Effector memory CD8-positive, alpha-beta T cell (primary cell): ENCODE data around the gene KCNJ16.

Experiments used
- ATAC-seq: fragments of 150-1000 bp; cut with Tn5 transposase; replicated peaks from 2 replicates; pipeline ENCODE4 v1.10.0; 2021; ENCODE audit warnings: mild to moderate bottlenecking, moderate library complexity
- DNase-seq, 3 experiments: peaks; one replicate each; pipeline ENCODE4 v3.0.0; 2021
- H3K27ac Mint-ChIP-seq, 2 donors: one replicate each; pipeline ENCODE4 v1.8.0; 2022; ENCODE audit warnings: mild to moderate bottlenecking in 2 of 2, mixed read lengths in 2 of 2, moderate library complexity in 2 of 2
- H3K27me3 Mint-ChIP-seq, 2 donors: one replicate each; pipeline ENCODE4 v1.8.0; 2022; ENCODE audit warnings: mixed read lengths in 2 of 2
- H3K36me3 Mint-ChIP-seq: one replicate; pipeline ENCODE4 v1.8.0; 2022; ENCODE audit warnings: mild to moderate bottlenecking, moderate library complexity, mixed read lengths; ENCODE audit not compliant: insufficient read depth
- H3K4me1 Mint-ChIP-seq, 2 donors: one replicate each; pipeline ENCODE4 v1.8.0; 2022; ENCODE audit warnings: low read depth in 2 of 2, mixed read lengths in 2 of 2
- H3K4me3 Mint-ChIP-seq, 2 donors: one replicate each; pipeline ENCODE4 v1.8.0; 2022; ENCODE audit warnings: mild to moderate bottlenecking in 2 of 2, mixed read lengths in 2 of 2, moderate library complexity in 2 of 2
- H3K9me3 Mint-ChIP-seq, 2 donors: one replicate each; pipeline ENCODE4 v1.8.0; 2022; ENCODE audit warnings: mixed read lengths in 2 of 2

Gene KCNJ16

DNA sequence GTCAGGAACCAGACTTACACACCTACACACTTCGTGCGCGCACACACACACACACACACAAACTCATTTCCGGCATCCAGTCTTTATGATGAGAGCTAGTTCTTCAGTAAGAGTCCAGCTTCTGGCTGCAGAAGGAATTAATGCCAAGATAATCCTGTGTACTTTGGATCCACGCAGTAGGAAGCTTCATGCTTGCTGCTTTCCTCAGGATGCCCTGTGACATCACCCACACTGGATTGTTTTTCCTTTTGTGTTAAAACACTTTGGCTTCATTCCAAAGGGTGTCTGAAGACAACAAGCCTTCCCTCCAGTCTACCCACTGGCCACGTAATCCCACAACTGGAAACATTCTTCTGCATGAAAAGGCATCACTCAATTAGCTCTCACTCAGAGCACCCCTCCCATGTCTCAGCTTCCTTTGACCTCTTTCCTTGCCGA is 35.4 kb downstream of the KCNJ16 start:
- ATAC-seq (no peak), DNase-seq (no peak)
- Mint-ChIP-seq H3K9me3 (peaks cover 0 to 6% of the 10 kb centered on the region in 2 donors), H3K27me3 (peaks cover 0 to 16% of the 10 kb centered on the region in 2 donors), H3K4me3 (no peak overlapping the region), H3K4me1 (no peaks in the 10 kb centered on the region), H3K27ac (no peak overlapping the region), H3K36me3 (no peaks in the 10 kb centered on the region)

DNA sequence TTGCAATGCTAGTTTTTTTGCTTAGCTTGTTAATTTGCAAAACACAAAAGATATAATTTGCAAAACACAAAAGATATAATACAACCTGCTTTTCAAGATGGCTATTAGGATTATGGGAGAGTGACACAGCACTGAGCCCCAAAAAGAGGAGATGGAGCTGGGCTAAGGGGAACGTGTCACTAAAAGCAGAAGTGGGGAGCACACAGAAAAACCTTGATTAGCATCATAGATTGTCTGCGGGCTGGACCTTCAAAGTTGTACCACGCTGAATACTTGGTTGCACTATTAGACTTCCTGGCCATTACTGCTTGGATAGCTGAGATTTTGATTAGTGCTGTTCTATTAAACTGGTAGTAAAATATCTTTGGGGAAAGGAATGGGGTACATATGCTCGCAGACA is 36.2 kb downstream of the KCNJ16 start:
- Mint-ChIP-seq H3K27me3 (peaks cover 0 to 16% of the 10 kb centered on the region in 2 donors), H3K4me3 (no peak overlapping the region), H3K27ac (no peak overlapping the region), H3K4me1 (no peaks in the 10 kb centered on the region), H3K36me3 (no peaks in the 10 kb centered on the region), H3K9me3 (peaks cover 0 to 6% of the 10 kb centered on the region in 2 donors)
- DNase-seq, result no peak
- no peak for ATAC-seq

DNA sequence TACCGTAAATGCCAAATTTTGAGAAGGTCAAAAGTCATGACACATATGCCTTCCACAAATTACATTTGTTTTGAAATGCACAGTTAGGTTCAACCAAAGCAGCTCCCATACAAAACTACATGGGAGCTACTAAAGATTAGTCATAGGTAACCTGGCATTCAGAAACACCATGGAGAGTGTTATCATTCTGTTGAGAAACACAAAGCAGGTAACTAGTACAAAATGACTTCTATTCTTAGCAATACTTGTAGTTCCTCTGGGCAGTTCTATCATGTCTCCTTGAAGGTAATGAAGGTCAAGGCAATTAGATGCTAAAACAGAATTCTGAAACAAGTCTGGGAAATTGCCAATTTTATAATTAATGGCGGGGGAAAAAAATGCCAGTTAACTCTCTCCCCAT is 39.4 kb downstream of the KCNJ16 start:
- Mint-ChIP-seq H3K27ac (no peak overlapping the region), H3K9me3 (peaks cover 2 to 4% of the 10 kb centered on the region in 2 donors), H3K27me3 (peaks cover 0 to 6% of the 10 kb centered on the region in 2 donors), H3K4me3 (no peak overlapping the region), H3K4me1 (no peaks in the 10 kb centered on the region), H3K36me3 (no peaks in the 10 kb centered on the region)
- ATAC-seq (no peak), DNase-seq (no peak)

DNA sequence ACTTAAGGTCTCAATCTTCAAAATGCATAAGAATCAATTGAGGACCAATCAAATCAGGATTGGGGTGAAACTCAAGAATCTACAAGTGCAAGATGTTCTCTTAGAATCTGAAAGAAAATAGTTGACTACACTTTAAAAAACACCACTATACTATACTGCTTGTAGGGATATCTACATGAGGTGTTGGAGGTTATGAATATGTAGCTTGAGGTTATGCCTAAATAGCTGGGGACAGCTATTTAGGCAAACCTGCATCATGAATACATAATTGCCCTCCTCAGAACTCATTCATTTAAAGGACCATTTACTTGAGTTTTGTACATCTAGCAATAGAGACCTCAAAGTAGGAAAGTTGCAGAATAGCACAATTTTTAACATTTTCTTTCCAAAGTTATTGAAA is 40.1 kb downstream of the KCNJ16 start:
- Mint-ChIP-seq H3K27me3 (no peaks in the 10 kb centered on the region), H3K27ac (no peak overlapping the region), H3K4me1 (no peaks in the 10 kb centered on the region)

DNA sequence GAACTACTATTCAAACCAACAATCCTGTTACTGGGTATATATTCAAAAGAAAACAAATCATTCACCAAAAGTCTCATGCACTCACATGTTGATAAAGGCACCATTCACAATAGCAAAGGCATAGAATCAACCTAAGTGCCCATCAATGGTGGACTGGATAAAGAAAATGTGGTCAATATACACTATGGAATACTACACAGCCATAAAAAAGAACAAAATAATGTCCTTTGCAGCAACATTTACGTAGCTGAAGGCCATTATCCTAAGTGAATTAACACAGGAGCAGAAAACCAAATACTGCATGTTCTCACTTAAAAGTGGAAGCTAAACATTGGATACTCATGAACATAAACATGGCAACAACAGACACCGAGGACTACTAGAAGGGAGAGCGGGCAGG is 41.9 kb downstream of the KCNJ16 start:
- ATAC-seq (no peak), DNase-seq (no peak)
- H3K36me3 Mint-ChIP-seq, result no peaks in the 10 kb centered on the region
- H3K27me3 Mint-ChIP-seq, result no peaks in the 10 kb centered on the region
- H3K9me3 Mint-ChIP-seq, result peaks cover 0 to 3% of the 10 kb centered on the region in 2 donors
- no peaks in the 10 kb centered on the region for H3K4me1 Mint-ChIP-seq
- H3K27ac Mint-ChIP-seq, result no peak overlapping the region
- H3K4me3 Mint-ChIP-seq, result no peak overlapping the region

More for the DNA sequence above, 40.1 kb downstream of the KCNJ16 start:
- Mint-ChIP-seq H3K4me3 (no peak overlapping the region), H3K36me3 (no peaks in the 10 kb centered on the region), H3K9me3 (peaks cover 0 to 2% of the 10 kb centered on the region in 2 donors)
- ATAC-seq (no peak), DNase-seq (no peak)

DNA sequence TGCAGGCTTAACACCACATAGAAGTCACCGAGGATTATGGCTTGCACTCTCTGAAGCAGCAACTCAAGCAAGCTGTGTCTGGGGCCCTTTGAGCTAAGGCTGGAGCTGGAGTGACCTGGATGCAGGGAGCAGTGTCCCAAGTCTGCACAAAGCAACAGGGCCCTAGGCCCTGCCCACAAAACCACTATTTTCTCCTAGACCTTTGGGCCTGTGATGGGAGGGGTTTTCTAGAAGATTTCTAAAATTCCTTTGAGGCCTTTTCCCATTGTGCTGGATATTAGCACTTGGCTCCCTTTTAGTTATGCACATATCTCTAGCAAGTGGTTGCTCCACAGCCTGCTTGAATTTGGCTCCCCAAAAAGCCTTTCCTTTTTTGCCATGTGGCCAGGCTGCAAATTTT is 44.5 kb downstream of the KCNJ16 start:
- DNase-seq (no peak), ATAC-seq (no peak)
- peaks cover 0 to 3% of the 10 kb centered on the region in 2 donors for H3K9me3 Mint-ChIP-seq
- no peak overlapping the region for H3K27ac Mint-ChIP-seq
- peaks cover 2% of the 10 kb centered on the region for H3K36me3 Mint-ChIP-seq
- no peak overlapping the region for H3K4me3 Mint-ChIP-seq
- H3K4me1 Mint-ChIP-seq, result no peaks in the 10 kb centered on the region
- H3K27me3 Mint-ChIP-seq, result no peaks in the 10 kb centered on the region

DNA sequence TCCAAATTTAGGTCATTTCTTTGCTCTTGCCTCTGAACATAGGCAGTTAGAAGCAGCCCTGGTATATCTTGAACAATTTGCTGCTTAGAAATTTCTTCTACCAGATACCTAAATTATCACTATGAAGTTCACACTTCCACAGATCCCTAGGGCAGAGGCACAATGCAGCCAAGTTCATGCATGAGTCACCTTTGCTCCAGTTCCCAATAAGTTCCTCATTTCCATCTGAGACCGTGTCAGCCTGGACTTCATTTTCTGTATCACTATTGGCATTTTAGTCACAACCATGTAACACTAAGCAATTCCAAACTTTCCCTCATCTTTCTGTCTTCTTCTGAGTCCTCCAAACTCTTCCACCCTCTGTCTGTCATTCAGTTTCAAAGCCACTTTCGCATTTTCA is 45.0 kb downstream of the KCNJ16 start:
- peaks cover 0 to 3% of the 10 kb centered on the region in 2 donors for H3K9me3 Mint-ChIP-seq
- H3K36me3 Mint-ChIP-seq, result peaks cover 2% of the 10 kb centered on the region
- H3K4me1 Mint-ChIP-seq, result no peaks in the 10 kb centered on the region
- H3K4me3 Mint-ChIP-seq, result no peak overlapping the region
- ATAC-seq (no peak), DNase-seq (no peak)
- H3K27me3 Mint-ChIP-seq, result no peaks in the 10 kb centered on the region
- no peak overlapping the region for H3K27ac Mint-ChIP-seq

DNA sequence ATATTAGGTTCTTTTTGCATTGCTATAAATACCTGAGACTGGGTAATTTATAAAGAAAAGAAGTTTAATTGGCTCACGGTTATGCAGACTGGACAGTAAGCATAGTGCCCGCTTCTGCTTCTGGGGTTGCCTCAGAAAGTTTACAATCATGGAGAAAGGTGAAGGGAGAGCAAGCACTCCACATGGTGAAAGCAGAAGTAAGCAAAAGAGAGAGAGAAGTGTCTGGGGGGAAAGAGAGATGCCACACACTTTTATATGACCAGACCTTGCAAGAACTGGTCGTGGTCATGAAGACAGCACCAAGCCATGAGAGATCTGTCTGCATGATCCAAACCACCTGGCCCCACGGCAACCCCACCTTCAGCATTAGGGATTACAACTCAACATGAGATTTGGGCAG is 45.4 kb downstream of the KCNJ16 start:
- peaks cover 2% of the 10 kb centered on the region for H3K36me3 Mint-ChIP-seq
- no peak for DNase-seq
- H3K27me3 Mint-ChIP-seq, result no peaks in the 10 kb centered on the region
- no peak overlapping the region for H3K4me3 Mint-ChIP-seq
- ATAC-seq, result no peak
- H3K9me3 Mint-ChIP-seq, result peaks cover 0 to 3% of the 10 kb centered on the region in 2 donors
- no peaks in the 10 kb centered on the region for H3K4me1 Mint-ChIP-seq
- no peak overlapping the region for H3K27ac Mint-ChIP-seq

DNA sequence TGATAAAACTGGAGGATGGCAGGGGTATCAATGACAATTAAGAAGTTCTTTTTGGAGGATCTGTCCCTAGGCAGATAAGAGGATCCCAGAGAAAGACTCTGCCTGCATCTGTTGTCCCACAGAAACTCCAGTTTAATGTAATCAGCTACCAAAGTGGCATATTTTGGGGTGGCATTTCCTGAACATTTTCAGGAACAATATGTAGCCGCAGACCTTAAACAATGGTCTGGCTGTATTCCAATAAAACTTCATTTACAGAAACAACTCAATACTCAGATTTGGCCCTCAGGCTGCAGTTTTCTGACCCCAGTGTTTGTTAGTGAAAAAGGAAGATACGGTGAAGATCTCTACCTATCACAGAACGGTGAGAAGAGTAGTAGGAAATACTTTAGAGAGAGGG is 46.1 kb downstream of the KCNJ16 start:
- Mint-ChIP-seq H3K9me3 (peaks cover 0 to 3% of the 10 kb centered on the region in 2 donors), H3K36me3 (peaks cover 2% of the 10 kb centered on the region), H3K27me3 (no peaks in the 10 kb centered on the region), H3K27ac (no peak overlapping the region), H3K4me3 (no peak overlapping the region), H3K4me1 (no peaks in the 10 kb centered on the region)
- no peak for ATAC-seq
- no peak for DNase-seq

DNA sequence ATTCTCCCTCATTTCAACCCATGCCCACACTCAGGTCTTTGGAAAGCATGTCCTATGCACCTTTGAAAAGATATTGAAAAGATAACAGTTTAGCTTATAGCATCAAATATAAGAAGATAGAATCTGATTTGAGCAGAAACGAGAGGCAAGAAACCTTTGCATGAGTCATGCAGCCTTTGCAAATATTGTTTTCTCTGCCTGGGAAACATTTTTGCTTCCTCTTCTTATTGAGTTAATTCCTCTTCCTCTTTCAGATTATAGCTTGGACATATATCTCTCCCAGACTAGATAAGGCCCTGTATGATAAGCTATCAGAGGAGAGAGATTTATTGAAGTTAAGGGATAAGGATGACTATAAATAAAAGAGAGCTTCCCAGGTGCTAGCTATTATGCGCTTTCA is 48.2 kb downstream of the KCNJ16 start:
- Mint-ChIP-seq H3K27ac (no peak overlapping the region), H3K9me3 (peaks cover 0 to 2% of the 10 kb centered on the region in 2 donors), H3K4me1 (no peaks in the 10 kb centered on the region), H3K4me3 (no peak overlapping the region), H3K36me3 (peaks cover 2% of the 10 kb centered on the region), H3K27me3 (no peaks in the 10 kb centered on the region)
- DNase-seq, result no peak
- no peak for ATAC-seq

DNA sequence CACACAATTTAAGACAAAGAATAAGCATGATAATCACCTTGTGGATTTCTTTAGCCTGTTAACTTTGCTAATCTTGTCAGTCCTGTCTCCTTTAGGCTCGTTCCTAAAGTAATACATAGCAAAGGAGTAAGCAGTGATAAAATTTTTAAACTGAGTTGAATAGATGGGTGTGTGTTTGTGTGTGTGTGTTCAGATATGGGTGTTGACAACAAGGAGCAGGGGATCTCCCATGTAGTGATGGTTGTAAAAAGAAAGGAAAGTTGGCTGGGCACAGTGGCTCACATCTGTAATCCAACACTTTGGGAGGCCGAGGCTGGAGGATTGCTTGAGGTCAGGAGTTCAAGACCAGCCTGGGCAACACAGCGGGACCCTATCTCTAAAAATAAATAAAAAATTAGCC is 49.7 kb downstream of the KCNJ16 start:
- Mint-ChIP-seq H3K4me3 (no peak overlapping the region), H3K9me3 (peaks cover 2 to 5% of the 10 kb centered on the region in 2 donors), H3K36me3 (peaks cover 2% of the 10 kb centered on the region), H3K27ac (no peak overlapping the region), H3K4me1 (no peaks in the 10 kb centered on the region), H3K27me3 (no peaks in the 10 kb centered on the region)
- ATAC-seq (no peak), DNase-seq (no peak)

DNA sequence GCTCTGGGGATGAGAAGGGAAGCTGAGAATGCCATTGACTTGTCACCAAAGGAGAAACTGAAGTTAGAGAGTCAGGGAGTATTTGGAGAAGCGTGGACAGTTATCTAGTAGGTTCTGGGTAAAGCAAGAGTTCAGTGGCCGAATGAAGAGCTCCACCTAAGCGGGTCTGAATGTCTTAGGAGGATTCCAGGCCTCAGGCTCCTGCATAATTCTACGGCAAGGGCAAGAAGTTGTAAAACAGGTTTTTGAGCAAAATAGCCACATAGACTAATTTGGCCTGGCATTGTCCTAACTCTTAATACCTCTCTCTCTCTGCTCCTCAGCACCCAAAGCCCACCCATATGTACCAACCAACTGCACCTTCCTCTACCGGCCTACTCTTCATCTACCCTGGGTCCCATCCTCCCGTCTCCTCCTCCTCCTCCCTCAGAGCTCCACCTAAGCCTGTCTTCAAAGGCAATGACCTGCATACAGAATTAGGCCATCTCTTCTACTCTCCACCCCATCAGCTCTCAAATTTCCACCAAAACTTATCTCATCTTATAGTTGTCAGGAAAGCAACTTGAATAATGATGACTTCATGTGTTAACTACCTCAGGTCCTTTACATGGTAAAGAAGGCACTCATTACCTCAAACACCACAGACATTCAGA is 52.3 kb downstream of the KCNJ16 start:
- H3K4me3 Mint-ChIP-seq, result no peak overlapping the region
- DNase-seq (no peak), ATAC-seq (no peak)

DNA sequence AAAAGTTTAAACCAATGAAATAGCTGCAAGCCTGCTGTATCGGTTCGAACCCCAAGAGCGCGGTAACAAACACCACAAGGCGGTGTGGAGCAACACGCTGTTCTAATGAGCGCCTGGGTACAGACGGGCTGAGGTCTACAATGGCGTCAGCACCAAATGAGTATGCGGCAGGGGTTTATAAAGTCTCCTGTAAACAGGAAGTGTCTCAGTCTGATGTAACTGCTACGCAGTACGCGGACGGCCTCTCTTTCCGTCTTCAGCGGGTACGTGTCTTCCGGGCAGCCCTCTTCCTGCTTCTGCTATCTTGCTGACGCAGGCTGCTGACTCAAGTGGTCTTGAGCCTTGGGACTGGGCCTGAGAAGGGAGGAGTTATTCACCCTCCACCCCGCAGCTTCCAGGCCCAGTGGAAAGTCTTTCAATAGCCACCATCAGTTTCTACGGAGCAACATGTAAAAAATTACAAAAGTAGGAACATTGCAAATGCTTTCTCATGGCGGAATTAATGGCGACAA is 53.8 kb downstream of the KCNJ16 start:
- Mint-ChIP-seq H3K4me1 (no peaks in the 10 kb centered on the region), H3K9me3 (peaks cover 0 to 5% of the 10 kb centered on the region in 2 donors), H3K4me3 (no peak overlapping the region), H3K27ac (no peak overlapping the region), H3K36me3 (no peaks in the 10 kb centered on the region), H3K27me3 (no peaks in the 10 kb centered on the region)
- ATAC-seq, result no peak
- no peak for DNase-seq

More for the DNA sequence above, 52.3 kb downstream of the KCNJ16 start:
- Mint-ChIP-seq H3K36me3 (peaks cover 2% of the 10 kb centered on the region), H3K9me3 (peaks cover 0 to 5% of the 10 kb centered on the region in 2 donors), H3K27ac (no peak overlapping the region), H3K4me1 (no peaks in the 10 kb centered on the region), H3K27me3 (no peaks in the 10 kb centered on the region)

DNA sequence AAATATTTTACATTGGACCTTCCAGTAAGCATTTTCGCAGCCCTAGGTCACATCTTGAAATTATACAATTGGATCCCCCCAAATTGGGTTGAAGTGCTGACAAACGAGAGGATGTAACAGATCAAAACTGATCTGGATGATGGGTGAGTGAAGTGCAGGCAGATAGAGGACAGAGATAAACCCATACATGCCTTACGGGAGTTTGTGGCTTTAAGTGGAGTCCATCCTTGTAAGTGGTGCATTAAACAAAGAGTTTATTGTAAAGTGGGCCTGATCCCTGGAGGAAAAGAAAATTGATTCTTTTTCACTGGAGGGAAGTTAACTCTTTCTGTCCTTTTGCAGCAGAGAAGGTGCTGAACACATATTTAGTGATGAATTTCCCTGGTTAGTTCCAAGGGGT is 55.3 kb downstream of the KCNJ16 start:
- Mint-ChIP-seq H3K4me3 (no peak overlapping the region), H3K9me3 (peaks cover 0 to 5% of the 10 kb centered on the region in 2 donors)
- no peak for ATAC-seq

More for the DNA sequence above, 55.3 kb downstream of the KCNJ16 start:
- Mint-ChIP-seq H3K27me3 (no peaks in the 10 kb centered on the region), H3K27ac (no peak overlapping the region), H3K36me3 (no peaks in the 10 kb centered on the region), H3K4me1 (no peaks in the 10 kb centered on the region)
- no peak for DNase-seq
